GM19328 (cell line): ENCODE data around the gene ST14.
A peak's percentile ranks its signal among the peaks of the same experiment; 100 is the strongest.
"Not testable (repeated sequence)": the region's sequence is repeated elsewhere in the genome, so short reads cannot be mapped to it uniquely, and the experiment has no call there.

Experiments used
- ATAC-seq: cut with Tn5 transposase; IDR thresholded peaks from one replicate; pipeline ENCODE4 v1.9.1; 2021; ENCODE audit warnings: mild to moderate bottlenecking, moderate library complexity; ENCODE audit not compliant: unreplicated experiment

The ST14 gene

DNA sequence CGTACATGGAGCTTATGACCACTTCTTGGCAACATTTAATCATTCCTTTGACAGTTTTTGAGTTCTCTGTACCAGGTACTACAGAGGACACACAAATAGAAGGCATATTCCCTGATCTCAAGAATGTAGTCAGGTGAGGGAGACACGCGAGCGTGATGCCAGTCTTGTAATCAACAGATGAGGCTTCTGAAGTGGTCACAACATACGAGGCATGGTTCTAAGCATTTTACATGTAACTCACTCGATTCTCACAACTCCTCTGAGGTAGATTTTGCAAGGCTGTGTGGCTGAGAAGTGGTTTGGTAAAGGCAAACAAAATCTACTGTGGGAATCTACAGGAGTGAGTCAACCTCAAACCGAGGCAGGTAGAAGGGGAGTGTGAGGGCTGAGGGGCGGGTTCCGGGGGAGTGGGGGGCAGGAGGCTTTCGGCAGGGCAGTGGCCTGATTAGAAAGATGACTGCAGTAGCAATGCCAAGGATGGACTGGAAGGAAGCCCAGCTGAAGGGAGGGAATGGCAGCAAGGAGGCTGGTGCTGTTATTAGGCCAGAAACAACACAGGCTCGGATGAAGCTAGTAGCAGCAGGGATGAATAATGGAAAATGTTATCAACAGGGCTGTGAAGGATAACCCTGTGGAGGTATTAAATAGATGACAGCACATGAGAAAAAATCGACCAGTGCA, 63.8 kb downstream of the ST14 start:
- ATAC-seq, result no peak

DNA sequence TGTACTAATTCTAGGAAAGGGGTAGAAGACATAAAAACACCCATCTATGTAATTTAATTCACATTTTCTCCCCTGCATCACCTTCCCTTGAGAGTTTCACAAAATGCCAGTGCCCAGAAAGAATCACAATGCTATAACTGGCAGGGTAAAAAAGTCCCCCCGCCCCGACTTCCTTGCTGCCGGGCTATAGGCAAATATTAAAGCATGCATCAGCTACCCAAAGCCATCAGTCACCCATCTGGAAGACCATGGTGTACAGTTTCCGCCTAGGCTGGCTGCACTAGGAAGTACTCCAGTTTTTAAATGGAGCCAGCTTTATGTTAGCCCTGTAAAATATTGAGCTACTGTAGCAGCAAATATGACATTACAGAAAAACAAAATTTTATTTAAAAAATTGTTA, 67.8 kb downstream of the ST14 start:
- ATAC-seq, result no peak

GRCh38 chr11:130233486-130233885, 73.9 kb downstream of the ST14 start:
- ATAC-seq, result not testable (repeated sequence)

DNA sequence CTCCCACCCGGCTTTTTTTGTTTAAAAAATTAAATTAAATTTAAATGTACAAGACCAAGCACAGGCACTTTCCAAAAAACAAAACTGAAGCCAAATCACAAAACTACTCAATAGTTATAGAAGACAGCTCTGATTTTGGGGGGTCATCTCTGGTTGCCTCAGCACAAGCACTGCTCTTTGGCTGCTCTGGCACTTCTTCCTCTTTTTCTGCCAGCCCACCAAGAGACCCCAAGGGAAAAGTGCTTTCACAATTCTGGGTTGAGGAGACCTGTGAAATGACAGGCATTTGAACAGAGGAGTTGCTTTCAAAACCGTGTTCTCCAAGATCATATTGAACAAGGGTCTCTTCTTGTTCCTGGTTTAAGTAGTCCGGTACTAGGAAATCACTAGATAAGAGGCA, 74.3 kb downstream of the ST14 start:
- not testable (repeated sequence) for ATAC-seq

DNA sequence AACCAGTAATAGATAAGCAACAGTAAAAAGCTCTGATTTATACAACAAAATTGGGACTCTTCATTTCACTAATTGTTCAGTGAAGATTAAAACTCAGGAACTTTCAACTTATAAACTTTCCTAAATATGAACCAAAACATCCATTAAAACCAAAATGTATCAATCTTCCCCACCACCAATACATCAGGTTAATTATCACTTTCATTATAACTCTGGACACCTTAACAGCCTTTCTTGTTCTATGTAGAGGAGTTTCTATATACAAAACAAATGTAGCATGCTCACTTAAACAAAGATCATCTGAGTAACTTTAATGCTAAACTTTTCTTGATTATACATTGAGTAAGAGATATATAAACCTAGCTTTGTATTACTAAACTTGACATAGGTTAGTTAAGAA, 74.7 kb downstream of the ST14 start:
- no peak for ATAC-seq

DNA sequence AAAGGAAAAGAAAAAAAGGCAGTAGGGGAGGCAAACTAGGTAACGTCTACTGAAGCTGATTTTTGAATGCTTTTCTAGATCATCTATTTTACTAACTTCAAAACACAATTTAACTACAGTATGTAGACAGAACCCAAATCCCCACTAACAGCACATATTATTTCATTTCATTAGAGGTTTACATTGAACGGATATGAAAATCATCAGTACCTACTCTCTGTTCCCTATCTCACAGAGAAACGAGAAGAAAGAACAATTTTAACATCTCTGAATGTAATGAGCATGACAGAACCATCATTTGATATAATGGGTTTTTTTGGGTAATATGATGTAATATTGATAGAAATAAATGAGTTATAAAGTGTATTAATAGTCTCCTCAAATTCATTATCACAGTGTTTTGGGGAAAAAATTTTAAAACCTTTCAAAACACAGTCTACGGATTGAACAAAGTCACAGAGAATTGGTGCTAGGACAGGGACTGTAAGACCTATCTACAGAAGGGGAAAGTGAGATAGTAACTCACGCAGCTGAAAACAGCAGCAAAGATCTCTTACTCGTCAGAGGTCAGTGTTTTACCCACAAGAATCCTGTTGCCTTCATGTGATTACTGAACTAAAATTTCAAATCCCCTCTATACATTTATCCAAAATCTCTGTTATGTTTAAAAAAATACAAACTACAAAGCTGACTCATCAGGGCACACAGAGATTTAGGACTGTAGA, 77.9 kb downstream of the ST14 start:
- ATAC-seq, result no peak

DNA sequence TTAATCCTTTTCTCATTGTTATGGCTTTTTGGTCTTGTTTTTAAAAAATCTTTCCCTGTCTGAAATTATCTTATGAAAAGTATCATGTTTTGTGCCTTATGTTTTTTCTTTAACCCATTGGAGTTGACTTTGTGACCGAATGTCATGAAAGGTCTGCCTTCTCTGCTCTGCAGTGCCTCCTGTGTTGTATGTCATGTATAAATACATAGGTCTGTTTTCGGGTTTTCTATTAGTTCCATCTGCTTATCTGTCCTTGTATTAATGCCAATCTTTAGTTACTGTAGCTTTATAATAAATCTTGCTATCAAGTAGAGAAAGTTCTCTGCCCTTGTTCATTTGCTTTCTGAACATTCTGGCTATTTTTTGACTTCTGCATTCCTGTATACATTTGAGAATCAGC, 82.1 kb downstream of the ST14 start:
- no peak for ATAC-seq

DNA sequence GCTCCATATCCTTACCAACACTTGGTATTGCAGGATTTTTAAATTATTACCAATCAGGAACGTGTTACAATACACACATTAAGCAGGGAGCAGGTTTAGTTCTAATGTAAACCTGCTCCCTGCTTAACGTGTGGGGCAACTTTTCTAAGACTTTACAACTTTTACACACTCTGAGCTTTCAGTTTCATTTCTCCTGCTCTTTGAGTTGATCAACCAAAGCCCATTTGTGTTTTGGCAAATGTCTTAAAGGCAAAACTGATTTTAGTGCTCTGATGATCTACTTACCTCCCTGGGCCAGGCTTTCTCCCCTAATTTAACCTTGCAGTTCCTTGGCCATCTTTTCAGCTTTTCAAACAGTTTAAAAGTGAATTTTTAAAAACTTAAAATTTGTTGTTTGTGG, 84.2 kb downstream of the ST14 start:
- peak; percentile 53 for ATAC-seq

DNA sequence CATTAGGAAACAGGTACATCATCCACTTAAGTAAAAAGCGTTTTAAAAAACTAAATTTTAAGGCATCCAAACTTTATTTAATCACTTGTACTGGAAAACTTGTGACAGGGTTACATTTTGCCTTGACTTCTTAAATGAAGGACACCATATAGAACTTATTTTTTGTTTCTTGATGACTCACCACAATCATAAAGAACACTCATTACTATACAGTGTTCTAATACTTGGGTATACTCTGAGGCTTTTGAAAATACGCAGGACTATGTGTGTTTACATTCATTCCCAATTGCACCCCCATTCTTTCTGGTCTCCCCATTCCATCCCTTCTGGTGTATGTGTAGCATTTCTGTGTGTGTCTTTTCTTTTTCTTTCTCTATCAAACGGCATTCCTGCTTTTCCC, 85.3 kb downstream of the ST14 start:
- no peak for ATAC-seq

DNA sequence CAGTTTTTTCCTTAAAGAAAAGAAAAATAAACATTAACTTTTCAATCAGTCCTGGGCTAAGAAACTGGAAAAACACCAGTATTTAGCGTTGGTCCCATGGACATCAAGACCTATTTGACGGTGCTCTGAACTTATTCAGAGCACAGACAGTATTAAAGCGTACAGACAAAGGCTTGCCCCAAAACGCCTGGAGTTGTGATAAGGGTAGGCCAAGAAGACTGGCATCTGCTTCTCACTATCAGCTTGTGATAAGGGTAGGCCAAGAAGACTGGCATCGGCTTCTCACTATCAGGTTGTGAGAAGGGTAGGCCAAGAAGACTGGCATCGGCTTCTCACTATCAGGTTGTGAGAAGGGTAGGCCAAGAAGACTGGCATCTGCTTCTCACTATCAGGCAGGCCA, 85.8 kb downstream of the ST14 start:
- ATAC-seq, result not testable (repeated sequence)

- ATAC-seq, result no peak
Measured at GRCh38 chr11:130246270-130246669, 86.7 kb downstream of the ST14 start.

DNA sequence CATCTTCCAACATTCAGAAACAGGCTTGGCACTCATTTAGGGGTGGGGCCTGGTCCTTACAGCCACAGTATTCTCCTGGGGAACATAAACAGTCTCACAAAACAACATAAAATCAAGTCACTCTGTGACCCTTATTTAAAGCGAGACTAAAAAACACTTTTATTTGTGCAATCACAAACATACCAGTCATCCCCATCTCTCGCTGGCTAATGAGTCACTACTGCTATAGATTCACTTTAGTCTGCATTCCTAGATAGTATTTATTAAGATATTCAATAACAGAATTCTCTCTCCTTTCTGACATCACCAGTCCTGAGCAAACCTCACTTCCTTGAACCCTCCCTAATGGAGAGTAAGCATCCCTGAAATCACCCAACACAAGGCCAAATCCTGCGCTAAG, 87.2 kb downstream of the ST14 start:
- no peak for ATAC-seq

DNA sequence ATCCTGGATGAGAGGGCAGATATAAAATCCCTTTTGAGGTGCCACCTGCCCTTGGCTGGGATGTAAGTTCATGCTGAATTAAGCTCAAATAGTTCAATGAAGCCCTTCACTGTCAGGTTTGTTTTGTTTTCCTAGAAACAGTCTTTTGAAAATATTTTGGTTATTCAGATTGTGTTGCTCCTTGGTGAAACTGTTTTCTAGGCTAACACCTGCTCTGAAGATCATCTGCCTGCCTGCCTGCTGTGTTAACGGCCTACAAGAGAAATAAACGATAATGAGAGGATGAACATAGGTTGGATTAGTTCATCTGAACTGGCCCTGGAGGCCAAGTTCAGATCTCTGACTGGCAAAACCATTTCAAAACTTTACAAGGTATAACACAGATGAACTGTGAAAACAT, 87.7 kb downstream of the ST14 start:
- ATAC-seq, result no peak

DNA sequence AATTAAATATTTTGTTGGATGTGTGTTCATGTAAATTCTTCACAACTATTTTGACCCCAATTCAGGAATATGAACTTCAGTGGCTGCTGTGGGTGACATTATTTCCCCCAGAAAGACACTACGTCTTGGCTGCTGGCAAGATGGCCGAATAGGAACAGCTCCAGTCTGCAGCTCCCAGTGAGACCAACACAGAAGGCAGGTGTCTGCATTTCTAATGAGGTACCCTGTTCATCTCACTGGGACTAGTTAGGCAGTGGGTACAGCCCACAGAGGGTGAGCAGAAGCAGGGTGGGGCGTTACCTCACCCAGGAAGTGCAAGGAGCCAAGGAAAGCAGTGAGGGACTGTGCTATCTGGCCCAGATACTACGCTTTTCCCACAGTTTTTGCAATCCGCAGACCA, 89.8 kb downstream of the ST14 start:
- no peak for ATAC-seq

- not testable (repeated sequence) for ATAC-seq
Measured at GRCh38 chr11:130249929-130250328, 90.3 kb downstream of the ST14 start.

DNA sequence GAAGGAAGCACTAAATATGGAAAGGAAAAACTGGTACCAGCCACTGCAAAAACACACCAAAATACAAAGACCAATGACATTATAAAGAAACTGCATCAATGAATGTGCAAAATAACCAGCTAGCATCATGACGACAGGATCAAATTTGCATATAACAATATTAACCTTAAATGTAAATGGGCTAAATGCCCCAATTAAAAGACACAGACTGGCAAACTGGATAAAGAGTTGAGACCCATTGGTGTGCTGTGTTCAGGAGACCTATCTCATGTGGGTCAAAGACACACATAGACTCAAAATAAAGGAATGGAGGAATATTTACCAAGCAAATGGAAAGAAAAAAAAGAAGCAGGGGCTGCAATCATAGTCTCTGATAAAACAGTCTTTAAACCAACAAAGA, 92.2 kb downstream of the ST14 start:
- ATAC-seq, result not testable (repeated sequence)
